ENCODE data around the gene USO1. TPM values are rescaled to one million over a fixed set of nuclear protein-coding genes. Genes with fewer than 3 reads are reported as not detected.

Gene USO1
- total and polyA plus RNA-seq, 2 experiments from 2014 or later = 113 to 277 TPM

DNA sequence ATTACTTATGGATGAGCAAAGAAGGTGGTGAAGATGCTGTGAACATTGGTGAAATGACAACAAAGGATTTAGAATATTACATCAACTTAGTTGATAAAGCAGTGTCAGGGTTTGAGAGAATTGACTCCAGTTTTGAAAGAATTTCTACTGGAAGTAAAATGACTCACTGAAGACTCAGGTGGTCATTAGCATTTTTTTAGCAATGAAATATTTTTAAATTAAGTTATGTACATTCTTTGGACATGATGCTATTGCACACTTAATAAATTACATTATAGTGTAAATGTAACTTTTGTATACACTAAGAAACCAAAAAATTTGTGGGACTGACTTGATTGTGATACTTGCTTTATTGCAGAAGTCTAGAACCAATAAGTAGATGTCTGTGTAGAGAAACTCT is 56.9 kb downstream of the USO1 start:
- H3K36me3 ChIP-seq (ENCODE audit: insufficient read depth) = peaks cover 82% of the 10 kb centered on the region
- H3K27me3 ChIP-seq (ENCODE audit: insufficient read depth) = no peaks in the 10 kb centered on the region
- no peak overlapping the region for H3K4me2 ChIP-seq
- no peak for DNase-seq (ENCODE audit: low spot score)
- no peaks in the 10 kb centered on the region for H3K27me3 Mint-ChIP-seq (ENCODE audit: insufficient read depth, low read depth, poor library complexity)
- H3K4me3 Mint-ChIP-seq = no peak overlapping the region
- TF ChIP-seq, protein P1, sequence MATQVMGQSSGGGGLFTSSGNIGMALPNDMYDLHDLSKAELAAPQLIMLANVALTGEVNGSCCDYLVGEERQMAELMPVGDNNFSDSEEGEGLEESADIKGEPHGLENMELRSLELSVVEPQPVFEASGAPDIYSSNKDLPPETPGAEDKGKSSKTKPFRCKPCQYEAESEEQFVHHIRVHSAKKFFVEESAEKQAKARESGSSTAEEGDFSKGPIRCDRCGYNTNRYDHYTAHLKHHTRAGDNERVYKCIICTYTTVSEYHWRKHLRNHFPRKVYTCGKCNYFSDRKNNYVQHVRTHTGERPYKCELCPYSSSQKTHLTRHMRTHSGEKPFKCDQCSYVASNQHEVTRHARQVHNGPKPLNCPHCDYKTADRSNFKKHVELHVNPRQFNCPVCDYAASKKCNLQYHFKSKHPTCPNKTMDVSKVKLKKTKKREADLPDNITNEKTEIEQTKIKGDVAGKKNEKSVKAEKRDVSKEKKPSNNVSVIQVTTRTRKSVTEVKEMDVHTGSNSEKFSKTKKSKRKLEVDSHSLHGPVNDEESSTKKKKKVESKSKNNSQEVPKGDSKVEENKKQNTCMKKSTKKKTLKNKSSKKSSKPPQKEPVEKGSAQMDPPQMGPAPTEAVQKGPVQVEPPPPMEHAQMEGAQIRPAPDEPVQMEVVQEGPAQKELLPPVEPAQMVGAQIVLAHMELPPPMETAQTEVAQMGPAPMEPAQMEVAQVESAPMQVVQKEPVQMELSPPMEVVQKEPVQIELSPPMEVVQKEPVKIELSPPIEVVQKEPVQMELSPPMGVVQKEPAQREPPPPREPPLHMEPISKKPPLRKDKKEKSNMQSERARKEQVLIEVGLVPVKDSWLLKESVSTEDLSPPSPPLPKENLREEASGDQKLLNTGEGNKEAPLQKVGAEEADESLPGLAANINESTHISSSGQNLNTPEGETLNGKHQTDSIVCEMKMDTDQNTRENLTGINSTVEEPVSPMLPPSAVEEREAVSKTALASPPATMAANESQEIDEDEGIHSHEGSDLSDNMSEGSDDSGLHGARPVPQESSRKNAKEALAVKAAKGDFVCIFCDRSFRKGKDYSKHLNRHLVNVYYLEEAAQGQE (IDR thresholded peaks at IDR 0.05; ENCODE audit: unreplicated experiment) = no peak
- no peak for TF ChIP-seq JUNB (IDR thresholded peaks at IDR 0.05; ENCODE audit: unreplicated experiment)
- H3K4me1 Mint-ChIP-seq = no peaks in the 10 kb centered on the region
- no peak overlapping the region for H3K27ac ChIP-seq (ENCODE audit: low read depth)
- peaks cover 40% of the 10 kb centered on the region for H3K36me3 Mint-ChIP-seq (ENCODE audit: low read depth)
- no peaks in the 10 kb centered on the region for H3F3A ChIP-seq (replicated peaks; ENCODE audit: low read depth)
- no peaks in the 10 kb centered on the region for H3K4me1 ChIP-seq (ENCODE audit: insufficient read depth)
- no peak overlapping the region for H3K4me3 ChIP-seq
- no peak for ATAC-seq
- no peaks in the 10 kb centered on the region for H3K9me3 Mint-ChIP-seq
- H3K79me2 ChIP-seq (replicated peaks; ENCODE audit: insufficient read depth) = no peaks in the 10 kb centered on the region; the same call in 1 of the 2 replicates
- H3K27ac Mint-ChIP-seq = no peak overlapping the region
- no peak overlapping the region for H2AFZ ChIP-seq
- no peaks in the 10 kb centered on the region for H3K9me2 ChIP-seq (ENCODE audit: insufficient read depth)
- H4K20me1 ChIP-seq (replicated peaks; ENCODE audit: insufficient read depth) = no peaks in the 10 kb centered on the region; the same call in 1 of the 2 replicates

GRCh38 chr4:75786526-75786925 is 62.1 kb downstream of the USO1 start:
- Histone ChIP-seq H2AFZ (no peak overlapping the region), H3K4me2 (no peak overlapping the region), H4K20me1 (replicated peaks; ENCODE audit: insufficient read depth) (no peaks in the 10 kb centered on the region; the same call in 1 of the 2 replicates), H3K79me2 (replicated peaks; ENCODE audit: insufficient read depth) (no peaks in the 10 kb centered on the region), H3K36me3 (ENCODE audit: insufficient read depth) (peaks cover 75% of the 10 kb centered on the region), H3F3A (replicated peaks; ENCODE audit: low read depth) (no peaks in the 10 kb centered on the region), H3K27ac (ENCODE audit: low read depth) (no peak overlapping the region), H3K4me3 (no peak overlapping the region), H3K27me3 (ENCODE audit: insufficient read depth) (no peaks in the 10 kb centered on the region), H3K4me1 (ENCODE audit: insufficient read depth) (no peaks in the 10 kb centered on the region), H3K9me2 (ENCODE audit: insufficient read depth) (no peaks in the 10 kb centered on the region)
- no peak overlapping the region for H3K4me3 Mint-ChIP-seq
- no peak for ATAC-seq
- peaks cover 36% of the 10 kb centered on the region for H3K36me3 Mint-ChIP-seq (ENCODE audit: low read depth)
- H3K27ac Mint-ChIP-seq = no peak overlapping the region
- no peaks in the 10 kb centered on the region for H3K4me1 Mint-ChIP-seq
- no peaks in the 10 kb centered on the region for H3K27me3 Mint-ChIP-seq (ENCODE audit: insufficient read depth, low read depth, poor library complexity)
- no peaks in the 10 kb centered on the region for H3K9me3 Mint-ChIP-seq
- DNase-seq (ENCODE audit: low spot score) = no peak
- TF ChIP-seq, protein P1 (IDR thresholded peaks at IDR 0.05; ENCODE audit: unreplicated experiment) = no peak
- TF ChIP-seq STAT1 (IDR thresholded peaks at IDR 0.05; ENCODE audit: unreplicated experiment) (no peak), JUNB (IDR thresholded peaks at IDR 0.05; ENCODE audit: unreplicated experiment) (no peak), ZNF331 (CRISPR knock-in tag; IDR thresholded peaks at IDR 0.05; ENCODE audit: low read depth) (no peak), ZNF462 (CRISPR knock-in tag; IDR thresholded peaks at IDR 0.05) (no peak), EZH2 (IDR thresholded peaks at IDR 0.05; ENCODE audit: low read depth, unreplicated experiment) (no peak), ETS1 (IDR thresholded peaks at IDR 0.05) (no peak)

Measured in GM23338 (cell line).